ENCODE results near the gene TRIM72.

DNA sequence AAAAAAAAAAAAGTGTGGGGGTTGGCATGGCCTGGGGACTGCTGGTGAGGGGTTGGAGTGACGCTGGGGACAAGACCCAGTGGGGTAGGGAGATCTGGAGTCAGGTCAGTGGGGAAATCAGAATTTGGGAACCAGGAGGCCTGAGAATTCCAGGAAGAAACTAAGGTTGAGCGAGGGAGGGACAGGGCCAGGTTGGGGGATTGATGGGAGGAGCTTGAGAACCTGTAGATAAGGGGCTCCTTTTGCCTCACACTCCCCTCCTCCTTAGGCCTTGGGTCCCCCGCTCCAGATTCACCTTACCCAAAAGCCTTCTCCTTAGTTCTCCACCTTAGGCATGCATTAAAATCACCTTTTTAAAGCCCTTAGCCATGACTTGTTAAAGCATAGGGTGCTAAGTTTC lies 11.3 kb downstream of the TRIM72 start:
- TF ChIP-seq CTCF (IDR thresholded peaks at IDR 0.05; ENCODE audit: control extremely low read depth in 1 of 3, insufficient read depth in 1 of 3, low read depth in 1 of 3, low read length in 3 of 3) (no peak), EZH2 (IDR thresholded peaks at IDR 0.05; ENCODE audit: low read depth, low read length, severe bottlenecking) (no peak), BCL11A (IDR thresholded peaks at IDR 0.05; ENCODE audit: low read depth in 2 of 2, low read length in 2 of 2) (no peak), YY1 (IDR thresholded peaks at IDR 0.05; ENCODE audit: low read depth, low read length) (no peak), ZNF274 (IDR thresholded peaks at IDR 0.05; ENCODE audit: borderline replicate concordance, extremely low read depth, low read length) (no peak), RBBP5 (IDR thresholded peaks at IDR 0.05; ENCODE audit: borderline replicate concordance, low read depth, low read length) (no peak), POLR2A (IDR thresholded peaks at IDR 0.05; ENCODE audit: control extremely low read depth in 1 of 2, low read depth in 2 of 2, low read length in 2 of 2) (no peak), RNF2 (IDR thresholded peaks at IDR 0.05; ENCODE audit: borderline replicate concordance, low read depth, low read length, missing control alignments, poor library complexity, severe bottlenecking) (no peak), CEBPB (IDR thresholded peaks at IDR 0.05; ENCODE audit: low read depth, low read length) (no peak)
- TF ChIP-seq, protein P1, sequence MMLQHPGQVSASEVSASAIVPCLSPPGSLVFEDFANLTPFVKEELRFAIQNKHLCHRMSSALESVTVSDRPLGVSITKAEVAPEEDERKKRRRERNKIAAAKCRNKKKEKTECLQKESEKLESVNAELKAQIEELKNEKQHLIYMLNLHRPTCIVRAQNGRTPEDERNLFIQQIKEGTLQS (IDR thresholded peaks at IDR 0.05; ENCODE audit: insufficient read depth, low read depth, low read length) = no peak

Data from H1 (cell line).